Common myeloid progenitor, CD34-positive (primary cell): ENCODE measurements around the gene TMEM175.
A peak's percentile ranks its signal among the peaks of the same experiment; 100 is the strongest.
"Not testable (repeated sequence)": the region's sequence is repeated elsewhere in the genome, so short reads cannot be mapped to it uniquely, and the experiment has no call there.

Experiments used
- CTCF ChIA-PET: fragments of 350-600 bp; sonication (Branson Sonifier 250); formaldehyde crosslinking; loops from one replicate; lab custom pipeline; 2021; ENCODE audit warnings: antibody characterized with exemption; lab: Charles Lee
- POLR2A ChIA-PET: fragments of 350-600 bp; sonication (Branson Sonifier 250); formaldehyde crosslinking; loops from one replicate; lab custom pipeline; 2021; ENCODE audit warnings: antibody characterized with exemption; lab: Charles Lee
- DNase-seq, 3 donors: peaks; one replicate each; pipeline versions ENCODE4 v3.0.0 to v3.0.0-alpha.2; 2013
- H3K27ac ChIP-seq, 2 experiments: 1 replicate in 1 of 2; 2 replicates in 1 of 2; pipeline ENCODE4 v1.7.0; 2013; ENCODE audit warnings: inconsistent platforms in 2 of 2, low read length in 2 of 2, mild to moderate bottlenecking in 2 of 2, low read depth in 1 of 2, moderate library complexity in 1 of 2; ENCODE audit not compliant: severe bottlenecking in 2 of 2, insufficient read depth in 1 of 2, poor library complexity in 1 of 2
- H3K27me3 ChIP-seq, 5 experiments: replicated peaks in 2 of 5; 1 replicate in 3 of 5; 2 replicates in 2 of 5; pipeline versions ENCODE4 v1.6.1 to v1.7.0; 2013; ENCODE audit warnings: low read length in 4 of 5, mild to moderate bottlenecking in 2 of 5, moderate library complexity in 2 of 5, inconsistent platforms in 1 of 5; ENCODE audit not compliant: insufficient read depth in 5 of 5, control insufficient read depth in 4 of 5
- H3K36me3 ChIP-seq, 4 experiments: 1 replicate in 2 of 4; 2 replicates in 2 of 4; pipeline versions ENCODE4 v1.6.1 to v1.7.0; 2013; ENCODE audit warnings: low read length in 3 of 4, control low read depth in 1 of 4, mild to moderate bottlenecking in 1 of 4; ENCODE audit not compliant: control insufficient read depth in 4 of 4, insufficient read depth in 4 of 4
- H3K4me1 ChIP-seq, 4 experiments: 1 replicate in 3 of 4; 2 replicates in 1 of 4; pipeline versions ENCODE4 v1.6.1 to v1.7.1; 2013; ENCODE audit warnings: low read length in 3 of 4, mild to moderate bottlenecking in 3 of 4, control low read depth in 1 of 4, inconsistent platforms in 1 of 4, moderate library complexity in 1 of 4; ENCODE audit not compliant: control insufficient read depth in 4 of 4, insufficient read depth in 4 of 4; ENCODE audit errors: control extremely low read depth in 1 of 4
- H3K4me3 ChIP-seq, 7 experiments: 1 replicate in 4 of 7; 2 replicates in 3 of 7; pipeline versions ENCODE4 v1.5.1 to v1.7.0; 2013; ENCODE audit warnings: mild to moderate bottlenecking in 7 of 7, low read length in 6 of 7, moderate library complexity in 6 of 7, inconsistent platforms in 2 of 7, low read depth in 2 of 7, control low read depth in 1 of 7; ENCODE audit not compliant: insufficient read depth in 4 of 7, control insufficient read depth in 1 of 7; ENCODE audit errors: extremely low read depth in 1 of 7
- H3K9me3 ChIP-seq, 5 experiments: 1 replicate in 4 of 5; 2 replicates in 1 of 5; pipeline versions ENCODE4 v1.6.1 to v1.7.1; 2013; ENCODE audit warnings: low read length in 4 of 5, mild to moderate bottlenecking in 2 of 5, inconsistent platforms in 1 of 5, low read depth in 1 of 5, moderate library complexity in 1 of 5; ENCODE audit not compliant: control insufficient read depth in 4 of 5, insufficient read depth in 2 of 5; ENCODE audit errors: control extremely low read depth in 1 of 5
- WGBS: methylation state at CpG from one replicate; pipeline ENCODE4 v1.1.5; 2013; ENCODE audit not compliant: insufficient coverage; 5-methylcytosine and 5-hydroxymethylcytosine counted together

Gene TMEM175

DNA sequence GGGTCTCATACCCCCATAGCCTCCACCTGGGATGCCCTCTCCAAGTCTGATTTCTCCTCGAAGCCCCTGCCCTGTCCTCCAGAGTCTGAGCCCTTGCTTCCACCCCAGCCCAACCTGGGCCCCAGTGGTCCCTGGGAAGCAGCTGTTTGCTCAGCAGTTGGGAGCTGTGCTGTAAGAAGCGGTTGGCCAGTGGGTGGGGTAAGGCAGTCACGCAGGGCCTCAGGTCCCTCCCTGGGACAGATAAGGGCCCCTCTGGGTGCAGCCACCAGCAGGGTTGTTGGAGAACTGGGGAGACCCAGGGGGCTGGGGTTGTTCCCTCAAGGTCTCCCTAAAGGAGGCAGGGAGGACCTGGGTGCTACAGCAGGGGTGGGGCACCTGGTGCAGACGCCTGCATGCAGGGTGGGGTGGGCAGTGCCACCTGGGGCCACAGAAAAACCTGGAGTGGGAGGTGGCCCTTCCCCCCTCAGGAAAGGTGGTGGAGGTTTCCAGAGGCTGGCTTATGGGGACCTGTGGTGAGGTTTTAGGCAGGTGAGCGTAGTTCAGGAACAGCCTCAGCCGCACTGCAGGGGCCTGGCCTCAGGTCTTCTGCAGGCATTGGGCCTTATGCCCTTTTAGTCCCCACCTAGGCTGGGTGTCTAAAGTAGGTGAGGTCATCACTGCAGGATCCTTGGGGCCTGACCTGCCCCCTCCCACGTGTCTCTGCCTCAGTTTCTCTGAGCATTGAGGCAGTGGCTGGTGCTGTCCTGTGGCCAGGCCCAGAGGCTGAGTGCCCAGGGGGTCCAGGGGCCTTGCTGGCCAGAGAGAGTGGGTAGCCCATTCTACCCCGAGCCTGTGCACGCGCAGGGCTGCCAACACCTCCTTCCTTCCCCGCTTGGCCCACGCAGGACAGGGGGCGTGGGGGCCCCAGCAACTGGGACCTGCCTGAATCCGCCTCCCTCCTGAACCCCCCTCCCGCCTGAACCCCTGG is 64.1 kb downstream of the TMEM175 start:
- peak overlapping the region in 1 of 2 experiments; percentile 49 for H3K27ac ChIP-seq
- no peaks in the 10 kb centered on the region for H3K9me3 ChIP-seq
- CTCF ChIA-PET = no interaction called here
- no peak overlapping the region for H3K4me3 ChIP-seq
- peaks cover 0 to 6% (median 3%) of the 10 kb centered on the region in 4 experiments for H3K36me3 ChIP-seq
- peaks cover 0 to 58% (median 18%) of the 10 kb centered on the region in 5 experiments for H3K27me3 ChIP-seq
- peak in 2 of 3 donors; percentile 25 to 42 for DNase-seq
- H3K4me1 ChIP-seq = peaks cover 0 to 11% (median 7%) of the 10 kb centered on the region in 4 experiments
- POLR2A ChIA-PET = no interaction called here
- WGBS = 78% methylated on average over 14 of the region's 15 CpGs

DNA sequence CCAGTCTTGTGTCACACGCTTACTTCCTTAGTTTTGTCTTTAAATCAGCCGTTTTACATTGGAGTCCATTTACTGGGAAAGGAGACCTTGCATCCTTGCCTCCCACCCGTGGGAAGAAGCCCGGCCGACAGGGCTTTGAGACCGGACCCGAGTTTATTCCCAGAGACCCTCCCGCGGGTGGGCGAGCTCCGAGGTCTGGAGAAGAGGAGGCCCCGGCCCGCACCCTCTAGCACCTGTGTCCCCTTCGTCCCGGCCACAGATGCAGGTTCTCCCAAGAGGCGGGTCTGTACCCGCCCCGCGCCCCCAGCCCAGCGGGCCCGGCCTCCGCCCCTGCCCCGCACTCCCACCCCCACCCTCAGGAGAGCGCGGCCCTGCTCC is 64.7 kb downstream of the TMEM175 start:
- DNase-seq = no peak
- 17% methylated on average over 13 of the region's 25 CpGs for WGBS
- Histone ChIP-seq H3K9me3 (no peaks in the 10 kb centered on the region), H3K27ac (peak overlapping the region in 1 of 2 experiments; percentile 49), H3K4me1 (peaks cover 0 to 15% (median 11%) of the 10 kb centered on the region in 4 experiments), H3K4me3 (peak overlapping the region in 2 of 7 experiments; percentile 23), H3K36me3 (peaks cover 0 to under 1% (median 0%) of the 10 kb centered on the region in 4 experiments), H3K27me3 (peaks cover 0 to 65% (median 20%) of the 10 kb centered on the region in 5 experiments)
- ChIA-PET POLR2A (no interaction called here), CTCF (no interaction called here)

DNA sequence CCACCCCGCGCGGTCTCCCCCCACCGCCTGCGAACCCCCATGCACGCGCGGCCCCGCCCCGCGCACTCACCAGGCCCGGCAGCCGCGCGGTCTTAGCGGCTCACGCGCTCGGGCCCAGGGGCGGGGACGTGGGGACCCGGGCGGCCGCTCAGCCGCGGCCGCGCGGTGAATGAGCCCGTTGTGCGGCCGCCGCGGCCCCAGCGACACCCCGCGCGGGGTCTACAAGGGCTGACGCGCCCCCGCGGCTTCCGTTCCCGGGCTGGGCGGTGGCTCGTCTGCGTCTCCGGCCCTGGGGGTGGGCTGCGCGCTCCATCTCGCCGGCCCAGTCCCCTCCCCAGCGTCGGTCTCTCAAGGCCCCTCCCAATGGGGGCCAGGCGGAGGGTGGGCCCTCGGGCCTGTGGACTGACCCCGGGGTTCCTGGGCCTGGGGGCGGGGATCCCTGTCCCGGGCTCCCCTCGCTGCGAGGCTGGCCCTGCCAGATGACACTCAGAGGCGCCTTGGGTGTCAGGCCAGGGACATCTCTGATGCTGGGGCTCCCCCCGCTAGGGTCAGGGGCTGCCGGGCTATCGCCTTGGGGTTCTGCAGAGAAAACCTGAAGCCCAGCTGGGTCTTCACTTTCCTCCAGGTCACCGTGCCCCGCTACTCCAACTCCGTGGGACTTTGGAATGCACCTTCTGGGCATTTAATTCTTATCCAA is 65.3 kb downstream of the TMEM175 start:
- Histone ChIP-seq H3K4me3 (peak overlapping the region in 5 of 7 experiments; percentile 15 to 57 (median 54)), H3K27ac (no peak overlapping the region), H3K9me3 (no peaks in the 10 kb centered on the region), H3K27me3 (peaks cover 0 to 70% (median 20%) of the 10 kb centered on the region in 5 experiments), H3K36me3 (no peaks in the 10 kb centered on the region), H3K4me1 (peaks cover 0 to 21% (median 16%) of the 10 kb centered on the region in 4 experiments)
- CTCF ChIA-PET = no interaction called here
- POLR2A ChIA-PET = no interaction called here
- peak in 2 of 3 donors; percentile 58 to 61 for DNase-seq
- WGBS = 2% methylated on average over 64 of the region's 68 CpGs

DNA sequence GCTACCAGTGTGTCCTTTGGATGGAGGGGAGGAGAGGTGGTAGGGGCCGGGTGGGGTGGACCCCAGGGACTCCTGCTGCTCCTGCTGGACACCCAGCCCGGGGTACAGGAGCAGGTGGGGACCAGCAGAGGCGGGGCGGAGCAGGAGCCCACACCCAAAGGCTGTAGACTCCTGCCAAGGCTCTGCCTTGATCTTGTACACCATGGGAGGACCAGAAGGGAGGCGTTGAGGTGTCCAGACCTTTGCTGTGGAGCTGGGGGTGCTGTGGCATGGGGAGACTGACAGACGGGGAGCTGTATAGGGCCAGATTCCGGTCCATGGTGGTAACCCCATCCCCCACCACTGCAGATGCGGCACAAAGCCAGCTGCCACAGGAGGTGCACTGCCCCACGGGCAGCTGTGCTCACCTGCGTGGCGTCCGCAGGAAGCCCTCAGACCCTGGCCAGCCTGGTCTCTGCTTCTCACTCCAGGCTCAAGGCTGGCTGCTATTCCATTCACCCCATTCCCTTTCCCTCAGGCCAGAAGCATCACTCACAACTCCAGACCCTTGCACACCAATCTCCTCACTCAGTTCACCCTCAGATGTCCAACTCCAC is 65.9 kb downstream of the TMEM175 start:
- peaks cover 0 to 76% (median 20%) of the 10 kb centered on the region in 5 experiments for H3K27me3 ChIP-seq
- H3K36me3 ChIP-seq = no peaks in the 10 kb centered on the region
- CTCF ChIA-PET = no interaction called here
- H3K27ac ChIP-seq = no peak overlapping the region
- H3K4me1 ChIP-seq = peaks cover 0 to 25% (median 18%) of the 10 kb centered on the region in 4 experiments
- no peak for DNase-seq
- POLR2A ChIA-PET = no interaction called here
- no peaks in the 10 kb centered on the region for H3K9me3 ChIP-seq
- 54% methylated on average over 11 of the region's 12 CpGs for WGBS
- H3K4me3 ChIP-seq = no peak overlapping the region

DNA sequence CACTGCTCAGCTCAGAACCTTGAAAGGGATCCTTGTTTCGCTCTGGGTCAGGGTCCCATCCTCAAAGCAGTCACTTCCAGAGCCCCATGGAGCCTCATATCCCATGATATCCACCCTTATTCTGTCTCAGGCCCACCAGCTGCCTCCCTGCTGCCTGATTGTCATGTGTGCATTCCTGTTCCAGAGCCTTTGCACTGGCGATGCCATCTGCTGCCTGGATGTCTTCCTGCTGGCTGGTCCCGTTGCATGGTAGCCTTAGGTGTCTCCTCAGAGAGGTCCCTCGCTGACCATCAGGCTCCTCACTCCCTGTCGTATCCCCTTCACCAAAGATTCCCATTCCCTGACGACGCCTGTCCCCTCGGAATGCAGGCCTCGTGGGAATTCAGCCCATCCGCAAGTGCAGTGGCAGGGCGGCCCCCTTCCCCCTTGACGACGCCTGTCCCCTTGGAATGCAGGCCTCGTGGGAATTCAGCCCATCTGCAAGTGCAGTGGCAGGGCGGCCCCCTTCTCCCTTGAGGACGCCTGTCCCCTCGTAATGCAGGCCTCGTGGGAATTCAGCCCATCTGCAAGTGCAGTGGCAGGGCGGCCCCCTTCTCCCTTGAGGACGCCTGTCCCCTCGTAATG is 67.1 kb downstream of the TMEM175 start:
- WGBS = 78% methylated on average over 10 of the region's 21 CpGs
- POLR2A ChIA-PET, H3K9me3 ChIP-seq, H3K4me3 ChIP-seq, H3K27ac ChIP-seq, H3K36me3 ChIP-seq, CTCF ChIA-PET, DNase-seq: not testable (repeated sequence)
- Histone ChIP-seq H3K27me3 (peaks cover 0 to 88% (median 25%) of the 10 kb centered on the region in 5 experiments), H3K4me1 (peaks cover 0 to 28% (median 18%) of the 10 kb centered on the region in 4 experiments)

DNA sequence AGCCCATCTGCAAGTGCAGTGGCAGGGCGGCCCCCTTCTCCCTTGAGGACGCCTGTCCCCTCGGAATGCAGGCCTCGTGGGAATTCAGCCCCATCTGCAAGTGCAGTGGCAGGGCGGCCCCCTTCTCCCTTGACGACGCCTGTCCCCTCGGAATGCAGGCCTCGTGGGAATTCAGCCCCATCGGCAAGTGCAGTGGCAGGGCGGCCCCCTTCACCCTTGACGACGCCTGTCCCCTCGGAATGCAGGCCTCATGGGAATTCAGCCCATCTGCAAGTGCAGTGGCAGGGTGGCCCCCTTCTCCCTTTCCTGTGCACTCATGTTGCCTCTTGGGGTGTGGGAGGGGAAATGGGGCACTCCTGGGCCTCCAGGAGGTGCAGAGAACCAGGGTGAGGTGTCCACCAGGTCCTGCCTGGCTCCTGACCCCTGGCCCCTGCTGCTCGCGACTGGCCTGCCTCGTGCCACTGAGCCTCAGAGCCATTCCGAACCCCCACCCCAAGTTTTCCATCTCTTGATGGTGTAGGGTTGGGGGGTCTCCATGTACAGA is 67.7 kb downstream of the TMEM175 start:
- no peak for DNase-seq
- Histone ChIP-seq H3K4me1 (peaks cover 0 to 28% (median 18%) of the 10 kb centered on the region in 4 experiments), H3K4me3 (no peak overlapping the region), H3K27me3 (peaks cover 0 to 94% (median 28%) of the 10 kb centered on the region in 5 experiments), H3K9me3 (no peaks in the 10 kb centered on the region), H3K27ac (no peak overlapping the region), H3K36me3 (no peaks in the 10 kb centered on the region)
- ChIA-PET CTCF (no interaction called here), POLR2A (no interaction called here)
- WGBS = 74% methylated on average over 14 of the region's 18 CpGs
